ENCODE measurements around the gene MYO1B. TPM values are rescaled to one million over a fixed set of nuclear protein-coding genes. Genes with fewer than 3 reads are reported as not detected.

Gene MYO1B
- total and polyA plus RNA-seq, 2 of the 8 experiments (the other 6 are each of a cell fraction or from before 2014, with no cell fraction given) = 15.5 to 61.2 TPM

- no peak overlapping the region for H3K4me3 ChIP-seq (ENCODE audit: extremely low read depth in 1 of 4, insufficient read depth in 2 of 4, low read depth in 3 of 4, low read length in 4 of 4)
- FAIRE-seq = no peak
- H3K36me3 ChIP-seq (ENCODE audit: control insufficient read depth in 2 of 4, insufficient read depth in 4 of 4, low read length in 3 of 4) = no peaks in the 10 kb centered on the region
- H4K20me1 ChIP-seq (replicated peaks in 1 of 2; ENCODE audit: control insufficient read depth in 1 of 2, insufficient read depth in 2 of 2, low read length in 2 of 2) = no peaks in the 10 kb centered on the region
- ChIA-PET CTCF (ENCODE audit: partially characterized antibody) (interaction anchor here (2.3 kb wide), 1 partner anchor 318 kb away, joined by 9 read pairs; no protein-coding TSS in a partner anchor), POLR2A (ENCODE audit: partially characterized antibody) (no interaction called here)
- no peaks in the 10 kb centered on the region for H3K23me2 ChIP-seq (ENCODE audit: low read depth, low read length)
- no peak overlapping the region for H3K23ac ChIP-seq (ENCODE audit: insufficient read length)
- peaks cover 0 to 1% (median 0%) of the 10 kb centered on the region in 4 experiments; a peak in 1 of 7 replicates for H3K27me3 ChIP-seq (replicated peaks in 1 of 4; ENCODE audit: control insufficient read depth in 3 of 4, extremely low read depth in 1 of 4, insufficient read depth in 3 of 4, low read length in 3 of 4)
- WGBS, 2 experiments (ENCODE audit: extremely low coverage in 1 of 2, insufficient coverage in 1 of 2, insufficient read length in 1 of 2, insufficient replicate concordance in 2 of 2, low coverage in 1 of 2, low lambda C conversion rate in 2 of 2, missing lambda C conversion rate in 1 of 2) = 89% methylated on average over 5 of the region's 5 CpGs; no CpG with 5 or more reads in 1 of the 2 experiments
- H3K27ac ChIP-seq (ENCODE audit: low read depth, low read length) = no peak overlapping the region
- no peak overlapping the region for H4K91ac ChIP-seq (replicated peaks; ENCODE audit: insufficient read length, low read length)
- H3K4me2 ChIP-seq (ENCODE audit: insufficient read depth in 1 of 2, low read depth in 2 of 2, low read length in 2 of 2) = no peak overlapping the region
- no peak overlapping the region for H2AFZ ChIP-seq (ENCODE audit: low read length)
- H3K4ac ChIP-seq (replicated peaks; ENCODE audit: insufficient read length, low read depth, low read length) = no peak overlapping the region
- no peaks in the 10 kb centered on the region for H3K79me1 ChIP-seq (ENCODE audit: low read depth, low read length)
- TF ChIP-seq JUN (IDR thresholded peaks at IDR 0.05; ENCODE audit: low read depth, low read length) (no peak), TAF1 (IDR thresholded peaks at IDR 0.05; ENCODE audit: low read depth, low read length) (no peak), EZH2 (IDR thresholded peaks at IDR 0.05; ENCODE audit: low read depth, low read length, severe bottlenecking) (no peak), GTF2F1 (IDR thresholded peaks at IDR 0.05; ENCODE audit: borderline replicate concordance, low read depth, low read length) (no peak), RNF2 (IDR thresholded peaks at IDR 0.05; ENCODE audit: borderline replicate concordance, low read depth, low read length, missing control alignments, poor library complexity, severe bottlenecking) (no peak), USF2 (IDR thresholded peaks at IDR 0.05; ENCODE audit: low read length) (no peak)
- H3K56ac ChIP-seq (replicated peaks; ENCODE audit: insufficient read length, low read depth, low read length) = no peak overlapping the region
- no peak overlapping the region for H3K18ac ChIP-seq (ENCODE audit: extremely low read depth, low read length)
- H2BK12ac ChIP-seq (ENCODE audit: low read depth, low read length) = no peak overlapping the region
- H3K79me2 ChIP-seq (ENCODE audit: control insufficient read depth in 1 of 2, insufficient read depth in 2 of 2, low read length in 2 of 2) = no peaks in the 10 kb centered on the region
- H3K9me3 ChIP-seq (ENCODE audit: insufficient read depth in 2 of 2, low read depth in 1 of 2, low read length in 1 of 2) = no peaks in the 10 kb centered on the region
- no peak overlapping the region for H2AK5ac ChIP-seq (ENCODE audit: low read depth, low read length)
- H3K9ac ChIP-seq (replicated peaks in 1 of 4; ENCODE audit: extremely low read depth in 1 of 4, low read depth in 3 of 4, low read length in 3 of 4) = no peak overlapping the region
- H4K5ac ChIP-seq (ENCODE audit: insufficient read length, low read depth, low read length) = no peak overlapping the region
- H2BK20ac ChIP-seq (ENCODE audit: low read length) = no peak overlapping the region
- H4K8ac ChIP-seq (ENCODE audit: extremely low read depth, insufficient read depth, low read length) = no peak overlapping the region
- H3K4me1 ChIP-seq (replicated peaks in 1 of 4; ENCODE audit: control insufficient read depth in 3 of 4, insufficient read depth in 4 of 4, low read length in 3 of 4) = peaks cover 2 to 7% (median 7%) of the 10 kb centered on the region in 4 experiments; a peak in 5 of 7 replicates
- H2BK120ac ChIP-seq (replicated peaks; ENCODE audit: low read depth, low read length) = no peak overlapping the region
- no peak overlapping the region for H3K14ac ChIP-seq (ENCODE audit: insufficient read length)
- DNase-seq (ENCODE audit: low read depth in 1 of 2, low spot score in 2 of 2) = no peak
- H2BK5ac ChIP-seq (ENCODE audit: low read depth, low read length) = no peak overlapping the region
- no peak overlapping the region for H2BK15ac ChIP-seq (ENCODE audit: low read length)
Observed at GRCh38 chr2:191221666-191222065, 23.5 kb upstream of the MYO1B start.

Measured in H1 (cell line).